Fibroblast of the conjunctiva (primary cell): ENCODE data around the gene S100PBP.

Experiments
- DNase-seq: peaks from one replicate; pipeline ENCODE4 v3.0.0-alpha.2; 2010; ENCODE audit warnings: low read depth

Gene S100PBP

DNA sequence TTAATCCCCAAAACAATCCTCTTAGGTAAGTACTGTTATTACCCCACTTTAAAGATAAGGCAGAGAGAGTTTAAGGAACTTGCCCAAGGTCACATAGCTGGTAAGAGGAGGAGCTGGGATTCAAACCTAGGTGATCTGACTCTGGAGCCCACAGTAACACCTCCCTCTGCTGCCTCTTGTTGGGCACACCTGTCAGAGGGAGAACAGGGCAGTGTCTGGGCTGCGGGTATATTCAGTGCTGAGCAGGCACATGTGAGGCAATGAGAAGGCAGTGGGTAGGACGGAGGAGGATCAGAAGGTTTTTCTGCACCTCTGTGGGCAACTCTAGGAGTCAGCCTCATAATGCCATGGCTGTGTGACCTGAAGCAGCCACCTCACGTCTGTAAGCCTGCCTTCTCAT, 70.7 kb downstream of the S100PBP start:
- no peak for DNase-seq

DNA sequence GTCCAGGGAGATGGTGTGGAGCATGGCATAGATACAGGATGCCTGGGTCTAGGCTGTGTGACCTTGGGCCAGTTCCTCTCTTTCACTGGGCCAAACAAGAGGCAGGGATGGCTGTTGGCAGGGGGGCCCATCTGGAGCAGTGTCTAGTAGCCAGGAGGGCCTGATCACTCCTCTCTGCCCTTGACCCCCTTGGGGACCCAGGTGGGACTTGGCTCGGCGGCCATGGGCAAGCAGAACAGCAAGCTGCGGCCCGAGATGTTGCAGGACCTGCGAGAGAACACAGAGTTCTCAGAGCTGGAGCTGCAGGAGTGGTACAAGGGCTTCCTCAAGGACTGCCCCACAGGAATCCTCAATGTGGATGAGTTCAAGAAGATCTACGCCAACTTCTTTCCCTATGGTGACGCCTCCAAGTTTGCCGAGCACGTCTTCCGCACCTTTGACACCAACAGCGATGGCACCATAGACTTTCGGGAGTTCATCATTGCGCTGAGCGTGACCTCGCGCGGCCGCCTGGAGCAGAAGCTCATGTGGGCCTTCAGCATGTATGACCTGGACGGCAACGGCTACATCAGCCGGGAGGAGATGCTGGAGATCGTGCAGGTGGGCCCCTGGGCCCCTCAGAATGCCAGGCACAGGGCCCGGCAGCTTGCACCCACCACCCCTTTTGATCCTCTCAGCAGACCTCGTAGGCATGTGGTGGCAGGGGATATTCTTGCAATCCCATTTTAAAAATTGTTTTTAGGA, 71.4 kb downstream of the S100PBP start:
- no peak for DNase-seq

DNA sequence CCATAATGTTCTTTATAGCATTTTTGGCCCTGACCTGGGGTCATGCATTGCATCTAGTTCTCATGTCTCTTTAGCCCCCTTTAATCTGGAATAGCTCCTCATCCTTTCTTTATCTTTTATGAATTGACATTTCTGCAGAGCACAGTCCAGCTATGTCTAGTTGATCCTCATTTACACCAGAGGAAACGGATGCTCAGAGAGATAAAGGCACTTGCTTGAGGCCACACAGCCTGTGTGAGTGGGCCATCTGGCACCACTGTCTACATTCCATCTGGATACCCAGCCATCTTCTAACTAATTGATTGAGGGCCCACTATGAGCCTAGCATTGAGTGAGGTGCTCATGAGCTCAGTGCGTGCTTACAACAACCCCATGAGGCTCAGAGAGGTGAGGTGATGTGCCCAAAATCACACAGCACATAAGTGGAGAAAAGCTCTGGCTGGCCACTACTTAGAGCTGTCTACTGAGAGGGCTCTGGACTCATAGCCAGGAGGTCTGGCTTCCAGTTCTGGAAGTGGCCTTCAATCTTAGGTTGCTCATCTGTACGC, 72.4 kb downstream of the S100PBP start:
- no peak for DNase-seq

DNA sequence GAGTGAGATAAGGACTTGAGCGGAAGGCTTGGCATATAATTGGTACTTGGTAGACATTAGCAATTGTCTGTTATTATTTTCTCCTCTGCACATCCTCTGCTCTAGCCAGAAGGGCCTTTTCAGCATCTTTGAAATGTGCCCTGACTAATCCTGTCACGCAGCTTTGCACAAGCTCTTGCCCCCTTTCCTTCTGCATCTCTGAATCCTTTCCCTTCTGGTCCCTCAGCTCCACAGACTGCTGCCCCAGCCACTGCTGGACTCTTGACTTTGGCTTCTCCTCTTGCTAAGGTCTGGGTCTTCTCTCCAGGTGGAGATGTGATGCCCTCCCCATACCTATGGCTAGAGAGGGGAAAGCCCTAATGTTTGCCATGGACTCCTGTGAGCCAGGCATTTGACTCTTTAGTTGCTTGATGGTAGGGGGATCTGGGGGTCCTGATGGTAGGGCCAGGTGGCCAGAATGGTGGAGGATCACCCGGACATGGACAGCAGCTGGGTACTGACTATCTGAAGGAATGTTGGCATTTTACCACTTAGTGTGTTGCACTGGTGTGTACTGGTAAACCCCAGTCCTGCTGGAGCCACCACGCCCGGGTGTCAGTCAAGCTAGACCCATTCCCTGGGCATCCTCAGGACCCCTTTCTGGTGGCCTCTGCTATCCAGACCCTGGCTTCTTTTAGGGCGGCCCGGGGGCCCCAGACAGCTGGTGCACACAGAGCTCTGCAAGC, 73.2 kb downstream of the S100PBP start:
- no peak for DNase-seq

DNA sequence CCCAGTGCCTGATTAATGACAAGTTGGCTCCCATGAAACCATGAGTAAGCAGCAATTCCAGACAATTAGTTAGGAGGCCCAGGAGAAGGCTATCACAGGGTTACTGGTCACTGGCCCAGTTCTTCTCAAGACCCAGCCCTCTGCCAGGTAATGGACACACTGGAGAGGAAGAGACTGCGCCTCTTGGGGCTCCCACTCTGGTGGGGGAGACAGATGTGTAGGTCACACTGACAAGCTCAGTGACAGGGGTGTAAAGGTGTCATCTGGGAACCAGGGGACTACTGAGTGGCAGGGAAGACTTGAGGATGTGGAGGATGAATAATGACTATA, 73.8 kb downstream of the S100PBP start:
- no peak for DNase-seq

DNA sequence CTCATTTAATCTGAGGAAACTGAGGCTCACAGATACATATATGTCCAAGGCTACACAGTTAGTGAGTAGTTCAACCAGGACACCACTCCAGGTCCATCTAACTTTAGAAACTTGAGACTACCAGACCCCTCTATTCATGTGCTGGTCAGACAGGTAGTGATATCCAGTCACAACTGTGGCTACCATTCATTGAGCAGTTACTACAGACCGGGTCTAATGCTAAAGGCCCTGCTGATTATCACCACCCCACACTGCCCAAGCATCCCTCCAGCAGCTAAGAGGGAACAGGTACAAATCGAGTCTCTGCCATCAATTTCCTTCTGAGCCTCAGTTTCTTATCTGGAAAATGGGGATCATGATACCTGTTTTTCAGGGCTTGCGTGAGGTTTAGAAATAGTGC, 74.2 kb downstream of the S100PBP start:
- no peak for DNase-seq

DNA sequence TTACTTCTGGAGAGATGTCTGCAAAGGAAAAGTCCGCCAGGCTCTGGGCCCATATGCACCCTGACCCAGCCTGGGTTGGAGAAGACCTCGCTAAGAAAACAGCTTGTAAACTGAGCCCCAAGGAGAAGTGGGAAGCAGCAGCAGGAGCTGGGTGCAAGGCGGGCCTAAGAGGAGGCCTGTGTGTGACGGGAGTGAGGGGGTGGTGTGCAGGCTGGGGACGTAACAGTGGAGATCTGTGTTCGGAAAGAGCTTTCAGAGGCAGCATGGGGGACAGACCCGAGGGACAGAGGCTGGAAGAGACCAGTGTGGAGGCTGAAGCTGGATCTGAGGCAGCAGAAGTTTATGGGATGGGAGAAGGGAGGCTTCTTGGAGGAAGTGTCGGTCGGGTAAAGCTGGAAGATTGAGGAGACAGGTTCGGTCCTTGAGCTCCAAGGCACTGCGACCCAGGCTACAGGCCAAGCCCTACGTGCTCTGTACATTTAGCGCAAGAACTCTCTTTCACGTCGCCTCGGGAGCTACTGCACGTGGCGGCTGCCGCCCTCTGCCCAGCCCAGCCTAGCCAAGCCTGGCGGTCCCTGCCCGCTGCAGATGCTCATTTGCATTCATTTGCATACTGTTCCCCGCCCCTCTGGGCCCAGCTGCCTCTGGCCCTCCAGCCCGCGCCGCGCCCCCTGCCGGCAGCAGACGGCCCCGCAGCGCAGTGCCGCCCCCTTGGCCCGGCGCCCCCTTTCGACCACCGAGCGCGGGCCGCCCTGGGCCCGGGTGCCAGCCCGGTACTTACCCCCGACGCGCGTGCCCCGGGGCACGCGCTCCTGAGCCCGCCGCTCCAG, 75.1 kb downstream of the S100PBP start:
- DNase-seq = no peak

DNA sequence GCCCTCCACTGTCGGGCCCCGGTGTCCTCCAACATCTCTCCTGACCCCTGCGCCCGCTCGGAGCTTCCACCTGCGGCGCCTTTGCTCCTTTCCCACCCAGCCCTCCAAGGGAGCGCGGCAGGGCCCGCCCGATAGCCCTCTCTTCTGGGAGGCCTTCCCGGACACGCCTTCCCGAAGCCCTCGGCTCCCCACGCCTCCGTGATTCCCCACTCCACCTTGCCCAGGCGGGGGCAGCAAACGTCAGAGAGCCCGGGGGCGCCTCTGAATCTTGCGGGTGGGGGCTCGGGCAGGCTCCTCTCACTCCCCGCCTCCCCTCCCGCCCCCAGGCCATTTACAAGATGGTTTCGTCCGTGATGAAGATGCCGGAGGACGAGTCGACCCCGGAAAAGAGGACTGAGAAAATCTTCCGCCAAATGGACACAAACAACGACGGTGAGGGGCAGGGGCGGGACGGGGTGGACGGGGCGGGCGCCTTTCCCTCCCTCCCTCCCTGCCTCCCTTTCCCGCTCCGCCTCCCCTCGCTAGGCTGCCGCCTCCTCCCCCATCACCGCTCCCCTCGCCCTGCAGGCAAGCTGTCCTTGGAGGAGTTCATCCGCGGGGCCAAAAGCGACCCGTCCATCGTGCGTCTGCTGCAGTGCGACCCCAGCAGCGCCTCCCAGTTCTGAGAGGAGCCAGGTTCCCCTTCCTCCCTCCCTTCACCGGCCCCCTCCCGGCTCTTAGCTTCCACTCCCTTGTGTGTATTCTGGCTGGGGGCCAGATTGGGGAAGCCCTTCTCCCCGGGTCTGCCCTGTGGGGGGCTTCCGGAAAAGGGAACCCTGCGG, 76.0 kb downstream of the S100PBP start:
- DNase-seq = no peak

DNA sequence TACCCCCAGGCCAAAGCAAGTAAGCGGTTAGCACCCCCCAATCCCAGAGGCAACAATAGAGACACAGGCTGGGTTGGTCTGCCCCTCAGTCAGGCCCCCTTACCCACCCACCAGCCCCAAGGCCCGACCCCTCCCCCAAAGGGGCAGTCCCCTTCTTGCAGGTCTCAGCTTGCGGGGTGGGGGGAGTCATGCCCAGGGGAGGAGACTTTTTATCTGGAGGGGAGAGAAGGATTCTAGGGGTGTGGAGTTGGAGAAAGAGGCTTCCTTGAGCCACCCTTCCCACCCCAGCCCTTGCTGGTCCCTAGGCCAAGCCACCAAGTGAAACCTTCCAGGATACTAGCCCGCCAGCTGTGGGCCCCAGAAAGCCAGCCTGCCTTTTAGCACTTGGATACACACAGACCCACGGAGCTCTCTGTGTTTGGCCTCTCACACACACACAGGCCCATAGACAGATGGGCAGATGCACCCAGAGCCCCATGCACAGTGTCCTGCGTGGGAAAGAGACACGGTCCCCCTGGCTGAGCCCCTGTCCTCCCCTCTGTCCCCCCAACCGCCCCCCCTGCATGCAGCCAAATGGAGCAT, 76.7 kb downstream of the S100PBP start:
- DNase-seq = no peak

DNA sequence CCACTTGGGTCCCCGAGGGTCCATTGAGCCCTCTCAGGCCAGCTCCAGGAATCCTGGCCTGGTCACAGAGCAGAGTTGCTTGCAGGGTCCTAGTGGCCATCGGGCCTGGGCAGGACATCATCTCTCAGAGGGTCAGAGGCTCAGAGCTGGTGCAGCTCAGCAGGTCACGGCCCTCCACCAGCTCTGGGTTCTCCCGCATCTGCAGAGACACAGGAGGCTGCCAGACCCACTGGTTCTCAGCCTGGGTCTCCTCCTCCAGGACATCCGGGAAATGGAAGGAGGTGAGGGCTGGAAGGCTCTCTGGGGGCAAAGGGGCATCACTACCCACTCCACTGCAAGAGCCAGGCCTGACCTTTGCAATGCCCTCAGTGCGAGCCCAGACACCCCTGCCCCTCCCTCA, 77.2 kb downstream of the S100PBP start:
- no peak for DNase-seq

DNA sequence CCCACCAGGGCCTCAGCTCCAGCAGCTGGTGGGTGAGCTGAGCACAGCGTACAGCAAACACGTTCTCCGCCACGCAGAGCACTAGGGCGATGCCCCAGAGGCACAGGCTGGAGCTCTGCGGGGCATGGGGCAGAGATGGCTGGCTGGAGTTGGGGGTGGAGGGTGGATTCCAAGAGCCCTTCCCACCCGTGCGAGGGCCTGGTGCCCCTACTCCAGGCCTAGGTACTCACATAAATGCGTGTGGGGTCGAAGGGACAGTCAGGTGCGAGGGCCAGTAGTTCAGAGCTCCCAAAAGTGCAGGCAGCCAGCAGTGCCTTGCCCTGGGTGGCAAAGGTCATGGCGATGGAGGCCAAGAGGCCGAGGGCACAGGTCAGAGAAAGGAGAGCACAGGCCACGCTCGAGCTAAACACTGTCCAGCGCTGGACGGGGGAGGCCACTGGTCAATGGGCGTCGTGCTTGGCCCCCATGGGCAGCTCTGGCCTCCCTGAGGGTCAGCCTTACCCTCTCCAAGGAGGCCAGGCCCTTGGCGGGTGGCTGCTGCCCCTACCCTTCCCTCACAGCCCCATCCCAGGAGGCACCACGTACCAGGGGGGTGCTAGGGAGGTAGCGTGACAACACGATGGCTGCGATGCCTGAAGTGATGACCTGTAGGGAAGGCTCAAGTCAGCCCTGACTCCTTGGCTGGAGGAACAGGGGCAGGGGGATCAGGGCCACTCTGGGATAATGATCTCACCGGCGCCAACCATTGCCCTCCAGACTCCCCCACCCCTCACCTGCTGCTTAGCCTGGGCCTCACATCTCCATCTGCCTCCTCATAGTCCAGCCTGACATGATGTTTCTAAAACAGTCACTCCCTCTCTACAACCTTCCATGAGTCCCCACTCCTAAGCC, 78.1 kb downstream of the S100PBP start:
- no peak for DNase-seq

DNA sequence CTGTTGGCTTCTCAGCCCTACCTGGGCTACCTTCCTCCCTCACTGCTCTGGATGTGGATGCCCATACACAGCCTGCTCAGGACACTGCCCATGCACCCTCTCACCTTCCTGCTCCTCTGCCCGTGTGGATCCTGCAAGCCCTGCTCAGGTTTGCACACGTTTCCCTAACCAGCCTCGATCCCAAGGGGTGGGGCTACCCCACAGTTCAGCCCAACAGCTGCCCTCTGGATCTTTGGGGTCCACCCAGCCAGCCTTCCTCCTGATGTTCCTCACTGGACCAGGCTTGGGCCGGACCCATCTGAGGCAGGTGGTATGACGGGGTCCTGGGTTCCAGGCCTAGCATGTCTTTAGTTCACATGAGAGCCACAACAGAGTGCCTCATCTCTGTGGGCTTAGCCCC, 79.0 kb downstream of the S100PBP start:
- no peak for DNase-seq

DNA sequence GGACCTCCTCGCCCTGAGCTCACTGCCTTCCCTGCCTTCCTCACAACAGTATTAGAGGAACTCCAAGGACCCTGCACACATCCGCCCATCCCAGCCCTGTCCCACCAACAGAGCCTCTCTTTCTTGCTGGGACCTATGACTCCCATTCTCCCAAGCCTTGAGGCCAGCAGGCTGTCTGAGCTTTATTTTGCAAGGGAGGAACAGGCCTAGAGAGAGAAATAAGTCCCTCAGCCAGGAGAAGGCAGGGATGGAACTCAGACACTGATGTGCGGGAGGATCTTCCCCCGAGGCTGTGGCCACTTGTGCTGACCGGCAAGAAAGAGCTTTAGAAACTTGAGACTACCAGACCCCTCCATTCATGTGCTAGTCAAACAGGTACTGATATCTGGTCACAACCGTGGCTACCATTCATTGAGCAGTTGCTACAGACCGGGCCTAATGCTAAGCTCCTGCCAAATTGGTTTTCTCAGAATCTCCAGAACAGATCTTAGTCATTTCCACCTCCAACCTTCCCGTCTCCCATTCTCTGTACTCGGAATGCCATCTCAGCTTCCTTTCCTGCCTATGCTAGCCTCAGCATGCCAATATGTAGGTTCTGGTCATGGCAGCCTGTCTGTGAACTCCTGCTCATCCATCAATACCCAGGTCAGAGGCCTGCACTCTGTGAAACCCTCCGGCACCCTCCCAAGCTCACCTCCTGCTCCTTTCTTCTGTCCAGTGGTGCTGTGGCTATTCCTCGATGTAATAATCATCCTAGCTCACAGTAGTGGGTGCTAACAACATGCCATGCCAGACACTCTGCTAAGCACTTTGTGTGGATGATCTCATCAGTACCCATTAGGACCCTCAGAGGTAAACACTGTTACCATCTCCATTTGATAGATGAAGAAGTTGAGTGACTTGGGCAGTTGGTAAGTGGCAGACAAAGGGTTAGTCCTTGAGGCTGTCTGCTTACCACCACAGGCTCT, 79.9 kb downstream of the S100PBP start:
- DNase-seq = no peak

DNA sequence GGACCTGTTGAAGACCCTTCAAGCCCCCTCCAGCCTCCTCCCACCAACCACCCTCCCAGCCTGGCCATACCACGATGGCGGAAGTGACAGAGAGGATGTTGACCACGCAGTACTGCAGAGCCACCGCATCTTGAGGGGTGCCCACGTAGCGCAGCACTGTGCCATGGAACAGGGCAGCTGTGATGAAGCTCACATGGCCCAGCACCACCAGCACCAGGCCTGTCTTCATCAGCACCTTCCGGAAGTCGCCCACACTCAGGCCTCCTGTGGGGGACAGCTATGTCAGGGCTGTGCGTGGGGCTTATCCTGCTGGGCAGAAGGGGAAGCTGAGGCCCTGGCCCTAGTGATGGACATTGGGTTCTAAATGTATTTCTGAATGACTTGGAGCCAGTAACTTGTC, 80.6 kb downstream of the S100PBP start:
- no peak for DNase-seq

DNA sequence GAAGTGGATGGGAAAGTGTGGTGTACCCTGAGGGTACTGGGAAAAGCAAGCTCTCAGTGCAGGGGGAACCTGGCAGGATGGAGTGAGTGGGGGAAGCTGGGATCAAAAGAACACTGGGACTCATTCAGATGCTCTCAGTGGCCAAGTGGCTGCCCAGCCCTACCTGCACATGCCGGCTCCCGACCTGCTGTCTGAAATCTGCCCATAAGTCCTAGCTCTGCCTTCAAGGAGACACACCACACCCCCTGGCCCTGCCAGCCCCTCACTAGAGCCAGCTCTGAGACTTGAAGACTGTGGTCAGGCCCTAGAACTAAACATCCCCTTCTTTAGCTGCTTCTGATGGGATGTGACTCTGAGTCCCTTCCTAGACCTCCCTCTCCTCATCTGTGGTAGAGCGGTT, 81.5 kb downstream of the S100PBP start:
- DNase-seq = no peak

DNA sequence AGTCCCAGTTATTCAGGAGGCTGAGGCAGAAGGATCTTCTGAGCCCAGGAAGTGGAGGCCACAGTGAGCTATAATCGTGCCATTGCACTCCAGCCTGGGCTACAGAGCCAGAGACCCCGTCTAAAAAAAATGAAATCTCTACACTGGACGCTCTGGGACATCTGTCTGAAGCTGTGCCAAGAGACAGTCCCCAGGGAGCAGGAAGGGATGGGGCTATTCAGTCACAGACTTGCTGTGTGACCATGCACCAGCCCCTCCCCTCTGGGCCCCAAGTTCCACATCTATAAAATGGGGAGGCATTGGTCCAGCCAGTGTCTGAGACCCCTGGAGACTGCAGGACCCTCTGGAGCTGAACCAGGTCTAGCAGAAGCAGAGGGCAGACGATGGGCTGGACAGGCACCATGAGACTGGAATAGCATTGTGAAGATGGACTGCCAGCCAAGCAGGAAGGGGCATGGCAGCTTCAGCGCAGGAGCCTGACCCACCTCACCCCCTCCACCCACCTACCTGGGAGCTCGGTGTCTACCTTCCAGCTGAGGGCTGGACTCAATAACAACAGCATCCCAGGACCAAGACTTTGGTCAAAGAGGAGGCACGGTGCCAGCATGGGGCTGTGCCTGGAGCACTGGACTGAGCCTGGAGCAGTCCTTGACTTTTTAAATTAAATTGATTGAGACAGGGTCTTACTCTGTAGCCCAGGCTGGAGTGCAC, 82.3 kb downstream of the S100PBP start:
- DNase-seq = no peak

DNA sequence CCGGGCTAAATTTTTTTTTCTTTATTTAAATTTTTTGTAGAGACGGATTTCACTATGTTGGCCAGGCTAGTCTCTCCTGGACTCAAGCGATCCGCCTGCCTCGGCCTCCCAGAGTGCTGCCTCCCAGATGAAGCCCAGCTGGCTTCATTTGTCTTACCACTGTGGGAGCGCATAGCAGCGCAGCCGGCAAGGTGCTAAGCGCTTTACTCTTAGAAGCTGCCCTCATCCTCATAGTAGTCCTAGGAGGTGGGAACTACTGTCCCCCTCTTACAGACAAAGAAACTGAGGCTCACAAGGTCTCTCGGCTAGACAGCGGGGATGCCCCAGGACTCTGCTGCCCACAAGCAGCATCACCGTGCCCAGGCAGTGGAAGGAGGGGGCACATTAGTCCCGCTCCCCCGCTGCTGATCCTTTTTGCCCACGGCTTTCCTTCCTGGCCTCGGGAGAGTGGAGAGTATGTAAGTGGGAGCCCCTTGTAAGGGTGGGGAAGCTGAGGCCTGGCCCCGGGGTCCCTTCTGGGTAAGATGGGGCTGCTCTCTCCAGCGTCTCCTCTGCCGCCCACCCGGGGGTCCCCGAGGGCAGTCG, 83.0 kb downstream of the S100PBP start:
- no peak for DNase-seq
